Measurements from ENCODE around the gene GPR25.

Gene GPR25

GRCh38 chr1:200895801-200896530, 23.2 kb downstream of the GPR25 start:
- no peak for ATAC-seq
- no peak for TF ChIP-seq ZNF70 (CRISPR knock-in tag; IDR thresholded peaks at IDR 0.05)
- TF ChIP-seq TOX (CRISPR knock-in tag; IDR thresholded peaks at IDR 0.05; ENCODE audit: borderline replicate concordance), result no peak

GRCh38 chr1:200896531-200897196, 23.9 kb downstream of the GPR25 start:
- ATAC-seq, result no peak
- TF ChIP-seq PPARA (CRISPR knock-in tag; IDR thresholded peaks at IDR 0.05; ENCODE audit: borderline replicate concordance) (no peak), CSDC2 (CRISPR knock-in tag; IDR thresholded peaks at IDR 0.05) (no peak)

- no peak for ATAC-seq
- TF ChIP-seq ISL1 (CRISPR knock-in tag; IDR thresholded peaks at IDR 0.05), result no peak
- no peak for TF ChIP-seq ZNF70 (CRISPR knock-in tag; IDR thresholded peaks at IDR 0.05)
- no peak for TF ChIP-seq TCF4 (CRISPR knock-in tag; IDR thresholded peaks at IDR 0.05; ENCODE audit: borderline replicate concordance)
- no peak for TF ChIP-seq PPARA (CRISPR knock-in tag; IDR thresholded peaks at IDR 0.05; ENCODE audit: borderline replicate concordance)
- TF ChIP-seq TOX (CRISPR knock-in tag; IDR thresholded peaks at IDR 0.05; ENCODE audit: borderline replicate concordance), result no peak
- no peak for TF ChIP-seq OSR1 (CRISPR knock-in tag; IDR thresholded peaks at IDR 0.05)
- no peak for TF ChIP-seq ZFP30 (CRISPR knock-in tag; IDR thresholded peaks at IDR 0.05)
- TF ChIP-seq CREB5 (CRISPR knock-in tag; IDR thresholded peaks at IDR 0.05; ENCODE audit: low read depth), result no peak
- no peak for TF ChIP-seq ZFP3 (CRISPR knock-in tag; IDR thresholded peaks at IDR 0.05)
- TF ChIP-seq ESRRG (CRISPR knock-in tag; IDR thresholded peaks at IDR 0.05), result no peak
- no peak for TF ChIP-seq POU6F1 (CRISPR knock-in tag; IDR thresholded peaks at IDR 0.05; ENCODE audit: borderline replicate concordance, low read depth)
- TF ChIP-seq ARNTL (CRISPR knock-in tag; IDR thresholded peaks at IDR 0.05; ENCODE audit: borderline replicate concordance, low read depth), result no peak
These were observed 24.5 kb downstream of the GPR25 start for GRCh38 chr1:200897259-200897658.

GRCh38 chr1:200899015-200899386, 26.2 kb downstream of the GPR25 start:
- TF ChIP-seq PPARA (CRISPR knock-in tag; IDR thresholded peaks at IDR 0.05; ENCODE audit: borderline replicate concordance), result no peak
- TF ChIP-seq ESRRG (CRISPR knock-in tag; IDR thresholded peaks at IDR 0.05), result no peak
- no peak for TF ChIP-seq ZNF8 (CRISPR knock-in tag; IDR thresholded peaks at IDR 0.05)
- no peak for TF ChIP-seq CSRNP3 (CRISPR knock-in tag; IDR thresholded peaks at IDR 0.05)
- no peak for TF ChIP-seq BACH2 (CRISPR knock-in tag; IDR thresholded peaks at IDR 0.05; ENCODE audit: borderline replicate concordance)
- TF ChIP-seq RARB (CRISPR knock-in tag; IDR thresholded peaks at IDR 0.05), result no peak
- TF ChIP-seq ZC3H10 (CRISPR knock-in tag; IDR thresholded peaks at IDR 0.05), result no peak
- no peak for TF ChIP-seq ISL1 (CRISPR knock-in tag; IDR thresholded peaks at IDR 0.05)
- no peak for TF ChIP-seq PATZ1 (CRISPR knock-in tag; IDR thresholded peaks at IDR 0.05; ENCODE audit: borderline replicate concordance)
- no peak for TF ChIP-seq SNAI2 (CRISPR knock-in tag; IDR thresholded peaks at IDR 0.05)
- TF ChIP-seq CREB5 (CRISPR knock-in tag; IDR thresholded peaks at IDR 0.05; ENCODE audit: low read depth), result no peak
- no peak for TF ChIP-seq OSR1 (CRISPR knock-in tag; IDR thresholded peaks at IDR 0.05)
- TF ChIP-seq ZFP30 (CRISPR knock-in tag; IDR thresholded peaks at IDR 0.05), result no peak
- TF ChIP-seq CSDC2 (CRISPR knock-in tag; IDR thresholded peaks at IDR 0.05), result no peak
- no peak for TF ChIP-seq TOX (CRISPR knock-in tag; IDR thresholded peaks at IDR 0.05; ENCODE audit: borderline replicate concordance)
- no peak for TF ChIP-seq POU6F1 (CRISPR knock-in tag; IDR thresholded peaks at IDR 0.05; ENCODE audit: borderline replicate concordance, low read depth)
- no peak for TF ChIP-seq TCF4 (CRISPR knock-in tag; IDR thresholded peaks at IDR 0.05; ENCODE audit: borderline replicate concordance)
- TF ChIP-seq GLIS3 (CRISPR knock-in tag; IDR thresholded peaks at IDR 0.05), result no peak
- TF ChIP-seq ZNF565 (CRISPR knock-in tag; conservative IDR thresholded peaks at IDR 0.05; ENCODE audit: low read depth), result no peak
- ATAC-seq, result no peak
